NCI-H460 (cell line): ENCODE data around the gene NAV3. TPM values are rescaled to one million over a fixed set of nuclear protein-coding genes. Genes with fewer than 3 reads are reported as not detected.

ENCODE experiments used
- DNase-seq: peaks from one replicate; pipeline ENCODE4 v3.0.0-alpha.2; 2016; ENCODE audit warnings: low read depth; ENCODE audit errors: extremely low read depth
- total RNA-seq: library from RNA; depleted of rRNA; stranded (reverse); fragments of >200 nt; shearing (Covaris generic); gene quantifications from 2 replicates; pipeline ENCODE4 v1.2.3, GENCODE V29; 2014

The NAV3 gene
- total RNA-seq, 1 experiment from 2014 or later: 9.4 TPM

GRCh38 chr12:78034025-78034424, 203.3 kb downstream of the NAV3 start:
- no peak for DNase-seq

- no peak for DNase-seq
Measured at GRCh38 chr12:78035901-78036606, 205.4 kb downstream of the NAV3 start.

DNA sequence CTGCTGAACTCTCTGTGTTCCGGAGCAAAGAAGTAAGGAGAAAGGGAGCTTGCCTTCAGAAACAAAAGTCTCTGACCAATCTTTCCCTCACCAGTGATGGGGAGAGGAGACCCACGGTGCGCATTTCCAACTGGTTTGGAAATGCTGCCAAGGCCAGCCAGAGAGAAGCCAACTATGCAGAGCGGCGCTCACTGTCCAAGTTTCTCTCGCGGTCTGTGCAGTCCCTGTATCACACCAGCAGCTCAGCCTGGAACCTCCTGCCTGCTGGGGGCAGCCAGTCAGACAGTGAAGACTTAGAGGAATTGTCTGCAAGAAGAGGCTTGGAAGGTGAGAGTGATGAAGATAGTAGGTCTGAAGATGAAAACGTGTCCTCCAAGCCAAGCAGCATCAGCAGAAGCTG, 206.2 kb downstream of the NAV3 start:
- no peak for DNase-seq

DNA sequence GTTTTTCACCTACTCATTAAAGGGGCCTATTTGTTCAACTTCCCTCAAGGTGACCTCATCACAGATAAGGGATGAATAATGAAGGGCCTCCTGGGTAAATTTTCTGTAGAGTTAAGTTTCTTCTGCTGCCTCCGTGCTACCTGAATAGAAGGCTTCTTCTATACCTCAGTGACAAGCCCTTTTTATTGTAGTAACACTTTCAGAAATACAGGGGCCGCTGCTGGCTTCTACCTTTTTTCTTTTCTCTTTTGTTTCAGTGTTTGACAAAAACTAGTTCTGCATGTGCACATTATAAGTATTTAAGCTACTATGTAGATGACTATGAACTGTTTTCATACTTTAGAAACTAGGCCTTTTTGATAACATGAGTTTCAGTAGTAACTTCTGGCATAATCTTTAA, 207.0 kb downstream of the NAV3 start:
- DNase-seq: no peak

- no peak for DNase-seq
Measured at GRCh38 chr12:78038541-78038940, 207.8 kb downstream of the NAV3 start.

GRCh38 chr12:78038986-78039385, 208.3 kb downstream of the NAV3 start:
- no peak for DNase-seq

- DNase-seq: no peak
Measured at GRCh38 chr12:78040111-78040510, 209.4 kb downstream of the NAV3 start.

DNA sequence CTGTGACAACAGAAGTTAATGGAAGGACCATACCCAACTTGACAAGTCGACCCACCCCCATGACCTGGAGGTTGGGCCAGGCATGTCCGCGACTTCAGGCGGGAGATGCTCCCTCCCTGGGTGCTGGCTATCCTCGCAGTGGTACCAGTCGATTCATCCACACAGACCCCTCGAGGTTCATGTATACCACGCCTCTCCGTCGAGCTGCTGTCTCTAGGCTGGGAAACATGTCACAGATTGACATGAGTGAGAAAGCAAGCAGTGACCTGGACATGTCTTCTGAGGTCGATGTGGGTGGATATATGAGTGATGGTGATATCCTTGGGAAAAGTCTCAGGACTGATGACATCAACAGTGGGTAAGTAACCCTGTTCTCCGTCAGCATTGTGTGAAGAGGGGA, 220.1 kb downstream of the NAV3 start:
- DNase-seq: no peak

DNA sequence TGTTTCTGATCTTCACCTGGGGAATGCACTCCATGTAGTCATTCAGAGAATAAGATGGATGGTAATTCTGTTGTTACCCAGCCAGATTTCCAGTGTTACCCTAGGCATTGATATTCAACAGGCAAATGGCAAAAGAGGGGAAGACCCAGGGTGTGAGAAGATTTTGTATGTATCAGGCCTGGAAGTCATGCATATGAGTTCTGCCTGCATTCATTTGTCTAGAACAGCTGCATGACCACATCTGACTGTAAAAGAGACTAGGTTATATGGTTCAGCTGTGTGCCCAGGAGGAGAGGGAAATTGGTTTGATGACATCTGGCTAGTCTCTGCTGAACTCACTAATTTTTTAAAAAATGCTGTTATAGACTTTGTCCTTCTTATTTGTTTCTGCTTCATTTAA, 224.9 kb downstream of the NAV3 start:
- DNase-seq: no peak

DNA sequence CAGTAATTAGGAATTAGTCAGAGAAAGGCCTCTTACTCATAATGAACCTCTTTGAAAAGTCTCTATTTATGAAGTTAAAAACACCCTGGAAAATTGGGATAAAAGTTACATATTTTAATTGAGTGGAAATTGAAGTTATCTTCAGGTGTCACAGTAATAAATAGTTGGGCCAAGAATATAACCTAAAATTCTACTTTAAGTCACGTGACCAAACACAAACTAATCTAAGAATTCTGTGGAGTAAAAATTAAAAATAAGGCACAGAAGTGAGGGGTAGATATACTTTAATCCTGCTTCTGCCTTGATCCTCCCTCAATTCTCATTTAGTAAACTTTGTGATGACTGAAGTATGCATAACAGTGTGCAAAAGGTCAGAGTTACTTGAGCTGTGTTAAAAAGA, 226.4 kb downstream of the NAV3 start:
- DNase-seq: no peak

DNA sequence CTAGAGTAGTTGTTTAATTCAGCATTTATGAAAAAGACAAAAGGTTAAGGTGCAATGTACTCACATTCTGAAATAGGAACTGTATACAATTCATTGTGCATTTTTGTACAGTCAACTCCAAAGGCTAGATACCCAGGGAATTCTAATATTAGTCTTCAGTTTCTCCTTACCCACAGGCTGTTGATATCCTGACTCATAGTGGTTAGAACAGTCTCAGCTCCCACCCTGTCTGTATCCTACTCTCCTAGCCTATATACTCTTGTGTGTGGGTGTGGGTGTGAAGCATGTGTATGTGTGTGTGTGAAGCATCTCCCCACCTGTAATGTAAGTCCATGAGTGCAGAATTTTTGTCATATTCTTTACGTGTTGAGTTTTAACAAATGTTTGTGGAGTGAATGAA, 229.5 kb downstream of the NAV3 start:
- no peak for DNase-seq

DNA sequence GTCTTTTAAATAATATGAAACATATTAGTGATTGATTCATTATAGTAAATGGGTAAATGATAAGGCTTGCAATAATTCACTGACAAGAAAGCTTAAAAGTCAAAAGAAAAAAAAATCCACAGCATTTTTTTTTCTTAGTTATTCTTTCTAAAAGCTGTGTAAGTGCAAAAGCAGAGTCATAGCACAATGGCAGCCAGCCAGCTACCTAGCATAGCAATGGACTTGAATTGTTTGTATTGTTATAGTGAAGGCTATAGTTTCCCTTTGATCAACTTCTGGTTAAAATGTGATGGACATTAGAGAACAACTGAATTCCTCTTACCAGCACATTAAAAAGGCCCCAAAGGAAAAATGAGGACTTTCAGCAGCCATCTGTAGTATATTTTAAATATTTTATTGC, 232.1 kb downstream of the NAV3 start:
- DNase-seq: no peak

GRCh38 chr12:78081590-78082314, 251.1 kb downstream of the NAV3 start:
- no peak for DNase-seq

GRCh38 chr12:78085542-78086182, 255.0 kb downstream of the NAV3 start:
- DNase-seq: no peak

- DNase-seq: no peak
Measured at GRCh38 chr12:78086553-78087362, 256.1 kb downstream of the NAV3 start.

DNA sequence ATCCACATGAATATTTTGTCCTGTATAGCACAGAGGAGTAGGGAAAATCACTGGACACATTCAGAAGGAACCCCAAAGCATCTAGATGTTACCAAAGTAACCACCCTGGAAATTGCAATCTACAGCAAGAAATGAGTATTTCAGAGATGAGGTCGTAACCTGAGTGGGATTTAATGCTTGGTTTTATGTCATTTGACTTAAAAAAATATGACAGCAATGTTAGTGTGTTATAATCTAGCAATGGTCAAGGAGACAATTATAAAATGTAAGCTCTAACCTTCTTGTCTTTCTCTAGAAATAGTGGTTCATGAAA, 256.6 kb downstream of the NAV3 start:
- no peak for DNase-seq

- no peak for DNase-seq
Measured at GRCh38 chr12:78088391-78088832, 257.7 kb downstream of the NAV3 start.

DNA sequence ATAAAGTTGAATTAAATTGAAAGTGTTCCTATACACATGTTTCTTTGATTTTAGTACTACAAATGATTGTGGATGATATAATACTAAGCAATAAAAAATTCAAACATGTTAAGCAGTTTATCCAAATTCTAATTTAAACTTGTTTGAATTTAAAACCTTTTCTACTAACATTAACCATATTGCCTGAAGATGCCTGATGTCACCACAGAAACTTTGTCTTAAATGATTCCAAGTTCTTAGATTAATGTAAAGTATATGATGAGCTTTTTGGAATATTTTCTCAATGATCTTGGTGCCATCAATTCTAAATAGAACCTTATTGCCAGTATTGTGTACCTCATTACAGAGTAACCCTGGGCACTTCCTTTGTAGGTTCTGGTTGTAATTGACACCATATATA, 259.6 kb downstream of the NAV3 start:
- no peak for DNase-seq

DNA sequence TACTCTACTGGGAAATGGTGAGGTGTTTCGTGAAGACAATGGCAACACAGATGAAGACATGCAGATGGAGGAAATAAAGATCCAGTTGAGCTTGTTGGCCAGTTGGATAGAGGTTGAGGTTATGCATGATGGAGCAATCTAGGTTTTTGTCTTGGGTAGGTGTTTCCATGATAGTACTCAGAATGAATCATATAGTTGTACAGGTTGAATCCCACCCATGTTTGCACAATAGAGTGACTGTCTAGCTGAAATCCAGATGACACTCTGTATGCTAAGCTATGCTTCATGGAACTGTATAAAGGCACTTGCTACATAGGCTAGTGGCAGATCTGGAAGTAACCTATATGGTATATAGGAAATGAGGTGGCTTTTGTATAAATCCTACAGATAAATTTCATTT, 264.9 kb downstream of the NAV3 start:
- DNase-seq: no peak

GRCh38 chr12:78096909-78097597, 266.4 kb downstream of the NAV3 start:
- DNase-seq: no peak

DNA sequence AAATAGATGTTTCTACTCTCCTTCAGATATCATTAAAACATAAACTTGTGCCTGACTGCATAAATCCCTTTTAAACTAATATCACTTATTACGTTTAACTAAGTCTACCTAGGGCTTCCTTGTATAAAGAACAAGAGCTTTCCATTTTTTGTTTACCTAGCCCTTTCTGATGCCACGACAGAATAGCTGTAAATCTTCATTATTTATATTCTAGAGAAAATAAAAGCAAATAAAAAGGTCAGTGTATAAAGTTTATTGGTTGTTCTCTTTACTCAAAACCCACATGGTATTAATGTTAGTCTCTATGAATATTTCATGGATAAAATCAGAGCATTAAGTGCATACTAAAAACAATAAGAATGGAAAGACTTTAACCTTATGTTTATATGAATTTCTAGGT, 269.1 kb downstream of the NAV3 start:
- DNase-seq: no peak
